Measurements from ENCODE around the gene CA5A.

- TF ChIP-seq CTCF (IDR thresholded peaks at IDR 0.05) (no peak), POLR2A (IDR thresholded peaks at IDR 0.05) (no peak)
Measured at GRCh38 chr16:87936375-87937230, at the start of gene CA5A.
